GM19468 (cell line): ENCODE results near the gene HOXB8.

Source experiments
- ATAC-seq: cut with Tn5 transposase; IDR thresholded peaks from one replicate; pipeline ENCODE4 v1.9.1; 2021; ENCODE audit warnings: mild to moderate bottlenecking, moderate library complexity, moderate number of reproducible peaks; ENCODE audit not compliant: unreplicated experiment; ENCODE audit errors: extremely low read depth

HOXB8 gene

DNA sequence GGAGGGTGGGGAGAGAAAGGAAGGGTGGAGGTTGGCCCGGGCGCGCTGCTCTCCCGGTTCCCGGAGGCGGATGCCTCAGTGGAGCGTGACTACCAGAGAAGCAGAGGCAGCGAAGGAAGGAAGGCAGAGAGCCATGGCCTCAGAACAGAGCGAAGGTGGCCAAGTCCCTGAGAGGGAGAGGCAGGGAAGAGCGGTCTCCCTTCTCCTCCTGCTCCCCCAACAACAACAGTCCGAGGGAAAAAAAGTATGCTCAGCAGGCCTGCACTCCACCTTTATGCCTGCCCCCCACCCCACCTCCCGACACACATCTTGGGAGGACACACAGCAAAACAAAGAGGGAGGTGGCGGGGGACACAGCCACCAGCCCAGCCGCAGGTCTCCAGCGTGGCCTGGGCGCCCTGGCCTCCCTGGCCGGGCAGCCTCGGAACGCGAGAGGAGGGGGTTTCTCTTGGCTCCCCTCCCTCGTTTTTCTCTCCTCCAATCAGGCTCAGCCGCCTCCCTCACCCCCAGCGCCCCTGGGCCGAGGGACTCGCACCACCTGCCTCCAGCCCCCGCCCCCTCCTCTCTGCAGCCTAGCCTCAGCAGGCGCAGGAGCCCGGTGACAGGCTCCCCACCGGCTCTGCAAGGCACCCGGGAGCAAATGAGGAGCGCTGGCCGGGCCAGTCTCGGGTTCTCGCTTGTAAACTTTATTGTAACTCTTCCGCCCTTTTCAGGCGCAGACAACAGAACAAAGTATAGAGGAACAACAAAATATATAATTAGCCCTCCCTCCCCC lies 3.2 kb downstream of the HOXB8 start:
- no peak for ATAC-seq

DNA sequence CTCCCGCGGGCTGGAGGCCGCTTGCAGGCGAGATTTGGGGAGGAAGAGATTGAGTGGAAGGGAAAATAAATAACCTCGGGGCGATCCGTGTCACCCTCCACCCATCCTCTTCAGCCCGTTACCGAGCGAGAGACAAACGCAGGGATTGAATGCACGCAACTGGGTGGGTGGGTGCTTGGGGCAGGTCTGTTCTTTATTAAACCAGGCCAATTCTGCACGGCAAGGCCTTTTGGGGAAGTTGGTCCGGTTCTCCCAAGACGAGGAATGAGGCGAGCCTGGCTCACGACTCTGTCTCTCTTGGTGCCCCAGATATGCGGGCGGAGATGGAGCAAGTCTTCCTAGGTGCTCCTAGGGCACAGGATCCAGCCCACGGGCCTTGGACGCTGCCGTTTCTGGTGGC lies 3.9 kb downstream of the HOXB8 start:
- no peak for ATAC-seq

DNA sequence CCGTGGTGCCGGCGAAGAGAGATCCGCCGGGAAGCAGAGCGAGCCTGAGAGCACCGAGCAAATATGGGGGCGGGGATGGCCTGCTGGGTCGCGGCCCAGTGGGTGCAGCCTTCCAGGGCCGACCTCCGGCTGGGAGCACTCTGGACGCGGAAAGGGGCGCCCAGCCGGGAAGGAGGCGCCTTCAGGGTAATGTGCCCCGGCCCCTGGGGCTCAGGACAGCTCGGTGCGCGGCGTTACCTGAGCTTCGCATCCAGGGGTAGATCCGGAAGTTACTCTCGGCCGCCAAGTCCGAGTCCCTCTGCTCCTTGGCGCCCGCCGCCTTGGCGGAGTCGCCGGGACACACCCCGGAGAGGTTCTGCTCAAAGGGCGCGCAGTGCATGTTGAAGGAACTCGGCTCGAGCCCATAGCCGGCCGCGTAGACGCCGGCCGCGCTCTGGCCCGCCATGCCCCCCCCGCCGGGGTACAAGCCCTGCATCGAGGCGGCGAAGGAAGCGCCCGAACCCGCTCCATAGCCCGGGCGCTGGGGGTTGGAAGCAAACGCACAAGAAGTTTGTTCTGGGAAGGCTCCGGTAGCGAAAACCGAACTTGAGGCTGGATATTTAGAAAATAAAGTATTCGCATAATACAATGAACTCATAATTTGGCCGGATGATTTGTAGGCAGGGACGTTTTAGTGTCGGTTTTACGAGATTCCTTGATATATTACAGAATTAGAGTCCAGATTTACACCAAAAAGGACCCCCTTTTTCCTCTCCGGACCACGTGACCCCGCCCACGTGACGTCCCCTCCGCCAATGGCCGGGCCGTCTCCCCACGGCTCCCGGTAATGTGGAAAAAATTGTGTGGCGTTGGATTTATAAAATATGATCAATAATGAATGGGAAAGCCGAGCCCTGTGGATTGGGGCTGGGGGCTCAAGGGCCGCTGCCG lies 4.5 kb downstream of the HOXB8 start, which contains the start of gene HOXB7:
HOXB7 (minus strand) TSS at position 736 of the 930 bp plus-strand sequence; CDS start at position 637, 99 bp downstream.
- ATAC-seq, result no peak

DNA sequence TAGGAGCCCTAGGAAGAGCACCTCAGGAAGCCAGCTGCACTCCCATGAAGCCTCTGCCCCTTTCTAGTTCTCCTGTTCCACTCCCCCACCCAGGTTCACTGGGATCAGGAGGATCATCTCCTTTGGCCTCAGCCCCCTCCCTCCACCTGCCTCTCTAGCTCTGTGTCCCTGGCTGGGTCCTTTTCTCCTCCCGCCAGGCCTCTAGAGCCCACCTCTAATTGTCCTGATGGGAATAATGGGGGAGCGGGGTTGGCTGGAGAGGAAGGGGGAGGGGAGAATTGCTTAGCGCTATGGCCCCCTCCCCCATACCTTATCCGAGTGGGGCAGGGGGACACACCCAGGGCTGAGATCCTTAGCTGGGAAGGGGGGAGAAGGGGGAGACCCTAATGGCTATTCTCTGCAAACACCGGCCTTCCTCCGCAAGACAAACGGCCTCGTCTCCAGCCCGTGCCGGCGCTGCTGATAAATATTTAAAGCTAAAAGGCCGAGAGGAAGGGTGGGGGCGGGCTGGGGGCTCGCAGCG lies 5.3 kb downstream of the HOXB8 start:
- no peak for ATAC-seq

DNA sequence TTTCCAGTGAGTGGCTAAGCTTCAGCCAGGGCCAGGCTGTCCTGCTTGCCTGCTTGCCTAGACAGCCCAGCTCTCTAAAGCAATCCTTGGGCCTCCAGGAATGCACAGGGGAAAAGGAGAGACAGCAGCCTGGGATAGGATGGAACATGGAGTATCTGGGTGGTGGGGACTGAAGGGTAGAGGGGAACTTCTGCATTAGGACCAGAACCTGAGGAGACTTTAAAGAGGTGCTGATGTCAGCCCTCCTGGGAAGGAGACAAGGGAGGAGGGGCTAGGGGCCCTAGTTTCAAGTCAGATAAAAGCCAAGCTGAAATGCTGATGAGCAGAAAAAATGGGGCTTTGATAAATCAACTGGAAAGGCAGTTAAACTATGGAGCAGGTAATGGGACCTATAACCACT lies 6.1 kb downstream of the HOXB8 start:
- no peak for ATAC-seq

DNA sequence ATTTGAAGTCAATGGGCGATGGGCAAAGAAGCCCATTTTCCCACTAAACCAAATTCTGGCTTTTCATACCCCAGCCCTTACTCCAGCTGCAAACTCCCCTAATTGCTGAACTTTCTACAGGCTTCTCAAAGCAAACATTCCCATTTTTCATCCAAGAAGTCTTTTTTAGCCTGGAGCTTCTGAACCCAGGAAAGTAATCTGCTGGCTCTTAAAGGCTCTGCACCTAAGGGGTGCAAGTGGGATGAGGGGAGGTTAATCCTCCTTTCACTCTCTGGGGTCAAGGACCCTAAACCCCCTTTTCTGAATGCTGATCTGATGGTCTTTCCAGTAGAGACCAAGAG lies 6.6 kb downstream of the HOXB8 start:
- no peak for ATAC-seq

DNA sequence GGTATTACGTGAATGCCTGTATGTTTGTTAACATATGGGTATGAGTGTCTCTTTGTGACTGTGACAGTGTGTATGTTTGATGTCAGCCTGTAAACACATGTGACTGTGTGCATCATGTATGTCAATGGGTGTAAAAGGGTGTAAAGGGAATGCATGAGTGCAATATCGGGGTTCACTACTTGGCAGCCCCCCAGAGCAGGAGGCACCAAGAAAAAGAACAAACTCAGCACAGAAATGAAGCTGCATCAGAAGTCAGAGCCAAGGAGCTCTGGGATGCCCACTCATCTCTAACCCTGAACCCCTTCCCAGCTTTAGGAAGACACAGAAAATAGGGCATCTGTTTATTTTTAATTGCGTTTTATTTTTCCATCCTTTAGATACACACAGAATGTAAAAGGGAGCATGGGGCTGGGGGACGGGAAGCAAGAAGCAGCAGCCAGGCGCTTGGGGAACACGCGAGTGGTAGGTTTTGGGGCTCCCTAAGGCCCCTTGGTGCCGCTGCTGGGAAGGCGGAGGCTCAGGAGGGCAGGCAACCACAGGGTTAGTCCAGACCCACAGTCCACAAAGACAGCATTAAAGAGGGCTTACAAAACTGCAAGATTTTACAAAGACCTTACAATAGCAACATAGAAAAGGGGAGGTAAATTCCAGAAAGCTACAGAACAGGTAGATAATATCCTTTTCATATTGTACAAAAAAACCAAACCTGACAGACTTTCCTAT lies 8.0 kb downstream of the HOXB8 start:
- no peak for ATAC-seq

DNA sequence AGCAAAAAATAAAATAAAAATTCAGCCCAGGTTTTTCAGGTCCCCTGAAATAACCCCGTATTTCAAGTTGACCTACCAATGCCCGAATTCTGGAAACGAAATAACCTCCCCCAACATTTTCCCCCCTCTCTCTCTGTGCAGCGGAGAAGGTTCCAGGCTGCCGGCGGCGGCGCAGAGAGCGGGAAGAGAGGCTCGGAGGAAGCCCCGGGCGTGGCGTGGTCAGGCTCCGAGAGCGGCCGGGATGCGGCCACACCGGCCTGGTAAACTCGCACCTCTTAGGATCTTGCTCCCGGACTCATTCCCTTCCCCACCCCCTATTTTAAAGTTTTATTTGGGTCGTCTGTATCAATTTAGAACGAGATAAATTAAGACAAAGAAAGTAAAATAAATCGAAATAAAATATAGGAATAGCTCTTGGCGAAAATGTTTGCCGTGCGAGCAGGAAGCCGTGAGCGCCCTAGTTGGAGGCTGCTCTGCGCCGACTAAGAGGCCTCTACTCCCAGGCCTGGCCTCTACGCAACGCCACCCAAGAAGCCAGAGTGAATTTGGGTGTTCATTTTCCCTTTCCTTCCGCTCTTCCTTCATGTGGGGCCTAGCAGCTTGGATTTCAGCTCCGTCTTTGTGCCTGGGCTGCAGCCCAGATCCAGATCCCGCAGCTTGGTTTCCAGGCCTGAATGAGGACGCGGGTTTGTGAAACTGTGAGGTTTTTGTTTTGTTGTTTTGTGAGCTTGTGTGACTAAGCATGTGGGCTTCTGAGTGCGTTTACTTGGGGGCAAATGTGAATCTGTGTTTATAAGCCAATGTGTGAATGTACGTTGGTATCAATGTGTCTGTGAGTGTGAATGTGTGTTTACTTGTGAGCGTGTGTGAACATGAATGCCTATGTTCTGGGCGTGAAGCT lies 8.9 kb downstream of the HOXB8 start:
- no peak for ATAC-seq

DNA sequence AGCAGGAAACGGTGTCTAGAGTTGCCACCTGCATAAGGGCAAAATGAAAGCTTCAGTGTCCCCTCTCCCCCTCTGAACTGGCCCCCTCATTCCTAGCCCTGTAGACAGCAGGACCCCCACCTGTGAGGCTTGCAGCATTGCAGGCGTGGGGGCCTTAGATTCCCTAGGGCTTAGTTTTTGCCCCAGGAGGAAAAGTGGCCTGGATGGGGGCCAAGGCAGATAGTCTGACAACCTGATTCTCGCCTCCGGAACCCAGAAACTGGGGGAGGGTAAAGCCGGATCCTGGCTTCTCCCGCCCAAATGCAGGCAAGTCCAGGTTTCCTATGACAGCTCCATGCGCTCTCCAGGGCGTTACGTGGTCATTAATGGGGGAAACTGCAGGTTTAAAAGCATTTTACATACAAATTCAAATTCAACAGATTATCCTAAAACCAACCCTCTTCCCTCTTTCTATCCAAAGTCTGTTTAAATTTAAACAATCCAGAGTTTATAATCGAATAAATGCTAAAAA lies 9.6 kb downstream of the HOXB8 start:
- no peak for ATAC-seq

DNA sequence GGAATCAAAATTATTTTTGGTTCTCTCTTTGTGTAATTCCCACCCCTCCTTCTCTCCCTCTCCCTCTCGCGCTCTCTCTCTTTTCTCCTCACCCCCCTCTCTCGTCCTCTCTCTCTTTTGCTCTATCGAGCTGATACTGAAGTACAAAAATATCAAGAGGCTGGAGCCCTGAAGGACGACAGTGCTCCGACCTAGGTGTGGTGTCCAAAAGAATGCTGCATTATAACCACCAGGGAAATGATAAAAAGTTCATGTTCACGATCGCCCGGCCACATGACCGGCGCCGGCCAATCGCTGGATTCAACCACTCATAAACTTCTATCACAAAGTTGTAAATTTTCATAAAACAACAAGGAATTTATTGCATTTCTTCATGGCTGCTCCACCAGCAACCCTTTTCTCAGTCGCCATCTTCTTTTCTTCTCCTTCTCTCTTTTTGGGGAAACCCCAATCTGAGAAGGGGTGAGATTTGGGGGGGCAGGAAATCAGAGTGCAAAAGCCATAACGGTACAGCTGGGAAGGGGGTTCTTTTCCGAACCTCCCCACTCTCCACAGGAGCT lies 10.2 kb downstream of the HOXB8 start, which contains the start of gene HOXB6:
HOXB6 (minus strand) TSS at position 217 of the 560 bp plus-strand sequence. CDS start 6,836 bp downstream, outside the sequence.
- no peak for ATAC-seq

DNA sequence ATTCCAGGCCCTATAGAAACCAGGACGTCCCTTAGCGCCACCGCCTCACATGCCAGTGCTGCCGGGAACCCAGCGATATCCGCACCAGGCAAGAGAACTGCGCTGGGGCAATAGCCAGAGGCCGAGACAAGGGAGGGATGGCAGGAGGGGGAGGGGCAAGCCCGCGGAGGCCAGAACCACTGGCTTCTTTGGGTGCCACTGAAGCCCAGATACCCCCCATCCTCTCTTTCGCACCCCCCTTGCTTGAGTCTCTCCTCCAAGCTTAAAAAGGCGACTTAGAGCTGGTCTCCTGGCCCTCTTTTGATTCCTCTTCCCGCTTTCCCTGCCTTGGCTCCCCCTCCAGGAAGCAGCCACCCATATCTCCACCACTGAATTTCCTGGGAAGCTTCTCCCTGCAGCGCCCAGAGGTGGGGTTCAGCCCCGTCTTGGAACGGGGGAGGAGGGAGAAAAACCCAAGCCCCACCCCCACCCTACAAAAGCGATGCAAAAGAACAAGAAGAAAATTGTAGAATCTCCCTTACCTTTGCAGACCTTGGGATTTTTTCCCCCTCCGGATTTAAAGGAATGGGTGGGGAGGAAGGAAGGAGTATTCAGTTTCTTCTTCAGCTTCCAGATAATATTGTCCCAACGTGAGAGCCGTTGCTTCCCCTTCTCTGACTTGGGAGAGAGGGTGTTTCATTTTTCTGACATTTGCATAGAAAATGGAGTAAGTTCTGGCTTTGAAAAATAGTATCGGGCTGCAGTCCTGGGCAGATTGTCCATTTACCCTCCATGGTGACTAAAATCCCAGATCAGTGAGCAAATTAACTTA lies 10.9 kb downstream of the HOXB8 start:
- no peak for ATAC-seq

DNA sequence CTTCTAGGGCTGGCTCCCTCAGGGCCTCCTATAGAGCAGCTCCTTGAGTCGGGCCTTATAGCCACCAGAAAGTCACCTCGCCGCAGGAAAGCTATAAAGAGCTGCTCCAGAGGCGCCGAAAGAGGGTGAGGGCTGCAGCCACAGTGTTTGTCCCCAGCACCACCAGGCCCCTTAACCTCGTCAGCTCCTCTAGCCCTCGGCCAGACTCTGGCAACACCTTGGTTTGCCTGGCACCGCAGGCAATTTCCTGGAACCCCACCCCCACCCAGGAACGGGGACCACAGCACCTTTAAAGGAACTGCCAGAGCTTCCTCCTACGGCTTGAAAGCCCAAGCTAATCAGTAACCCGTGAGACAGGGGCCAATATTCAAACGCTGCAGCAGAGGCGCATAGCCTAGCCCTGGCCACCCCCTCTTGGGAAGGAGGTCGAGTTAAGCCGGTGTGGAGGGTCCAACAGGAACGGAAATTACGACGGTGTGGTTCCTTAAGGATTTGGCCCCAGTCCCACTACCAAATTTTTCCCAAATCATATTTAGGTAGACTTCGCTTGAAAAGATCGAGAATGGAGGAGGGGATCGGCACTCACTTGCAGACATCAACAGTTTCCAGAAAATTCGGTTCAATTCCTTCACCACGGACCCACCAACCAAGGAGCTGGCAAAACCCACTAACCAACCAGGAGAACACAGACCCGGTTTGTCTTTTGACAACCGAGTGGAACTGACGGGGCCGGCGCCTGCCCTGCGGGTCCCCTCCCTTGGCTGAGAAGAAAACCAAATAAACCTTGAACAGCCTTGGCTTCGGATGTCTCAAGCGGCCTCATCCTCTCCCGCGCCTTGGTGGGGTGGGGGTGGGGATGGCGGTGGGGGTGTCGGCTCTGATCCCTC lies 13.3 kb downstream of the HOXB8 start:
- no peak for ATAC-seq

DNA sequence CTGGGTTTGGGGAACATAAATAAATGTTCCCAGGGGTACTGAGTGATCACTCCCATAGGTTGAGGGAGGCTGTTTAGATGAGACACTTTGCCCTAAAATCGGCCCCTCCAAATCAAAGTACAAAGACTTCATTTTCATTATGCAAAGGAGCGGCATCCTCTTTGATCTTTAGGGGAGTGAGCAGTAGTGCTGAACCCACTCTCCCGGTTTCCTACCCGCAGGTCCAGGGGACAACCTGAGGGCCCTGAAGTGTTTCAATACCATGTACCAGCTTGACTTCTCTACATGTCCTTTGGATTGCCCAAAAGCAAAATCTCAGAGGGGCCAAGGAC lies 13.9 kb downstream of the HOXB8 start:
- no peak for ATAC-seq

DNA sequence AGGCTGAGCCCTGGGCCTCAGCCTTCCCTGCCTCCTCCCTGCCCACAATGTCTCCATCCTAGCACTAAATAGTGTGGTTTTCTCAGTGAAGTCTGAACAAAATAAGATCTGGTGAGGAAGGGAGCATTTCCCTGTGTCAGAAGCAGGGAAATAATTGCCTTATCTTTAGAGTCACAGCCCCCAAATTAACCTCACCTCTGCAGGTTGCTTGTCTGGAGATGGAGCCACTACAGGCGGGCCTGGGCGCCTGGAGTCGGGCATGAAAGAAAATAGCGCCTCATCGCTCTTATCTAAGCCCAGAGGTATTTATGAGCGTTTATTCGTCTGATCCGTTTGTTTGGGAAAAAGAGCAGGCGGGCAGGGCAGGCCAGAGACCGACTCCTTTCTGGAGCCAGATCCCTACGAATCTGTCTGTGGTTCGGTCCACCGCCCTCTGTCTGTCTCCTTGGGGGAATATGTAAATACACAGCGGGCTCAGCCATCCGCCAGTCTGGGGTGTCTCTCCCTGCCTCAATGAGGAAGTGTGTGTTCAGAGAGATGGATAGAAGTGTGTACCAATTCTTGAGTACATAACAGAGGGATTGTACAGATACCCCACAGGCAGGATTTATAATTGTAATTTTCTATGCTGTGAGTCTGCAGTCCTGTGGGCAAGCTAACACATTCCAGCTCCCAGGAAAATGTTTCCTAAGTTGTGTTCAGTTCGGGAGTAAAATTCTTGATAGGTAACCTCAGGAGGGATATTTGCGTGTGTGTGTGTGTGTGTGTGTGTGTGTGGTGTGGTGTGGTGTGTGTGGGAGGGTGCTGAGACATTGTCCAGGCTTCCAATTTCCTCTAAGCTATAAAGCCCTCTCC lies 14.6 kb downstream of the HOXB8 start:
- ATAC-seq, result no peak

DNA sequence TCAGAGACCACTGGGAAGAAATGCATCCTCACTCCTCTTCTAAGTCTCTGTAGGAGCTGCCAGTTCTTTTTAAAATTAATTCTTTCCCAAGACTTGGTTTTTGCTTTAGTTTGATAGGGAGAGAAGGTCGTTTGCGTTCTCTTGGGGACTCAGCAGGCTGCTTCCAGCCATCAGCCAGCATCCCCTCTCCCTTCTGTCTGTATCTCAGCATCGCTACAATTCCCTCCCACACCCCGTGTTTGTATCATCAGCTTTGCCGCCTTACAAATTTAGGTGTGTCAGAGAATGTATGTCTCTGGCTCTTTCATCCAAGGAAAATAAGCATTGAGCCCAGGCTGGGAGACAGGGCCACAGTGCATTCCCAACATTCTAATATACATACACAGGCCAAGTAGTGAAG lies 15.7 kb downstream of the HOXB8 start:
- ATAC-seq, result no peak

DNA sequence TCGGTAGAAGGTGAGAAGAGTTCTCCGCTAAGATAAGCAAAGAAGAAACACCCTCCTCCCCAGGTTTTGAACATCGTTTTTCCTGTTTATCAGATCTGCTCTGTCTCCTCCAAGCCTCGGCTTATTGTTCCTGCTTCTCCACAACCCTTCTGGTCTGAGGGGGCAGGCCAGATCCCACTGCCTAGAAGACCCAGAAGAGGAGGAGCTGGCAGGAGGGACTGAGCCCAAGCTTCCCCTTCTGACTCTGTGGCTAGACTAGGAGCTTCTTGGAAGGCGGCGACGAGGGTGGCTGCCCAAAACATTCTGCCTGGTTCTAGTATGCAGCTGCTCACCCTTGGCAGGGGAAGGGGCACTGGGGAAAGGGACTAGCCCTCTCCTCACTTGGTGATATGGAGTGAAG lies 16.4 kb downstream of the HOXB8 start:
- no peak for ATAC-seq
